SK-N-SH (cell line): ENCODE measurements around the gene CELSR1. TPM values are rescaled to one million over a fixed set of nuclear protein-coding genes. Genes with fewer than 3 reads are reported as not detected.

ENCODE experiments used
- CTCF ChIA-PET: fragments of 300-600, 350-600 bp; formaldehyde crosslinking; extraction: SDS; loops from one replicate; lab custom pipeline; 2021; lab: Yijun Ruan, JAX
- POLR2A ChIA-PET: fragments of 350-600 bp; sonication (Branson Sonifier 250); formaldehyde crosslinking; extraction: SDS; loops from one replicate; lab custom pipeline; 2020; ENCODE audit warnings: antibody characterized with exemption, inconsistent platforms; lab: Yijun Ruan, JAX
- DNase-seq: peaks from one replicate; pipeline ENCODE4 v3.0.0; 2012
- H2AFZ ChIP-seq: fragments of 200-600 bp; sonication (generic); 2 replicates; pipeline ENCODE4 v1.8.1; 2016; ENCODE audit warnings: antibody characterized with exemption, mild to moderate bottlenecking, low read depth
- H3F3A ChIP-seq: fragments of 200-600 bp; sonication (generic); replicated peaks from 2 replicates; pipeline ENCODE3; 2016; ENCODE audit warnings: antibody characterized with exemption, mild to moderate bottlenecking; ENCODE audit not compliant: insufficient read depth
- H3K27ac ChIP-seq, 2 experiments: fragments of 200-500 bp in 1 of 2; fragments of 200-600 bp in 1 of 2; sonication (Bioruptor generic) in 1 of 2; sonication (generic), shearing (Covaris generic) in 1 of 2; 2 replicates each; pipeline versions ENCODE4 v1.5.1 to v1.6.1; 2014 to 2016; ENCODE audit warnings: low read depth in 2 of 2, inconsistent platforms in 1 of 2, low read length in 1 of 2, mild to moderate bottlenecking in 1 of 2, mixed read lengths in 1 of 2
- H3K27me3 ChIP-seq: fragments of 200-600 bp; sonication (generic), shearing (Covaris generic); 2 replicates; pipeline ENCODE4 v1.6.1; 2016; ENCODE audit warnings: mixed run types; ENCODE audit not compliant: insufficient read depth
- H3K36me3 ChIP-seq, 2 experiments: fragments of 200-500 bp in 1 of 2; fragments of 200-600 bp in 1 of 2; sonication (Bioruptor generic) in 1 of 2; sonication (generic) in 1 of 2; replicated peaks in 1 of 2; 2 replicates each; pipeline versions ENCODE3 to v1.5.1; 2014 to 2016; ENCODE audit warnings: low read length in 1 of 2, mild to moderate bottlenecking in 1 of 2; ENCODE audit not compliant: insufficient read depth in 2 of 2, control insufficient read depth in 1 of 2
- H3K4me1 ChIP-seq, 2 experiments: fragments of 200-500 bp in 1 of 2; fragments of 200-600 bp in 1 of 2; sonication (Bioruptor generic) in 1 of 2; sonication (generic), shearing (Covaris generic) in 1 of 2; 2 replicates each; pipeline versions ENCODE4 v1.5.1 to v1.6.1; 2014 to 2016; ENCODE audit warnings: low read depth in 1 of 2, low read length in 1 of 2, mixed run types in 1 of 2; ENCODE audit not compliant: insufficient read depth in 2 of 2, control insufficient read depth in 1 of 2
- H3K4me2 ChIP-seq: fragments of 200-600 bp; sonication (generic), shearing (Covaris generic); 2 replicates; pipeline ENCODE4 v1.6.1; 2017; ENCODE audit warnings: mixed run types
- H3K4me3 ChIP-seq, 2 experiments: fragments of 200-500 bp in 1 of 2; fragments of 200-600 bp in 1 of 2; sonication (Bioruptor generic) in 1 of 2; sonication (generic), shearing (Covaris generic) in 1 of 2; 2 replicates each; pipeline versions ENCODE4 v1.5.1 to v1.8.1; 2014 to 2016; ENCODE audit warnings: low read depth in 2 of 2, inconsistent platforms in 1 of 2, low read length in 1 of 2, mild to moderate bottlenecking in 1 of 2, mixed read lengths in 1 of 2, moderate library complexity in 1 of 2
- H3K79me2 ChIP-seq: fragments of 200-600 bp; sonication (generic); 2 replicates; pipeline ENCODE4 v1.8.1; 2017; ENCODE audit warnings: mild to moderate bottlenecking; ENCODE audit not compliant: insufficient read depth
- H3K9ac ChIP-seq: fragments of 200-600 bp; sonication (generic); 2 replicates; pipeline ENCODE4 v1.6.1; 2017; ENCODE audit warnings: mixed run types
- H3K9me2 ChIP-seq: fragments of 200-600 bp; sonication (generic); 2 replicates; pipeline ENCODE4 v1.6.1; 2017; ENCODE audit warnings: mixed run types
- H3K9me3 ChIP-seq: fragments of 200-600 bp; sonication (generic); 2 replicates; pipeline ENCODE4 v1.6.1; 2017; ENCODE audit warnings: mixed run types, mild to moderate bottlenecking, moderate library complexity
- H4K20me1 ChIP-seq: fragments of 200-600 bp; sonication (generic); 2 replicates; pipeline ENCODE4 v1.6.1; 2017; ENCODE audit warnings: mild to moderate bottlenecking, mixed run types; ENCODE audit not compliant: insufficient read depth
- CHD2 ChIP-seq: fragments of 150-350 bp; IDR thresholded peaks from 2 replicates; pipeline ENCODE4 v1.6.1; 2018; ENCODE audit warnings: low read length; ENCODE audit not compliant: partially characterized antibody
- ELF1 ChIP-seq: IDR thresholded peaks from 2 replicates; pipeline ENCODE4 v1.4.0; 2012
- EZH2phosphoT487 ChIP-seq: fragments of 200-600 bp; sonication (generic); IDR thresholded peaks from 2 replicates; pipeline ENCODE4 v1.6.1; 2017; ENCODE audit warnings: low read depth, mixed run types, mild to moderate bottlenecking, antibody characterized with exemption, moderate library complexity, borderline replicate concordance
- JUND ChIP-seq: IDR thresholded peaks from 2 replicates; pipeline ENCODE4 v1.4.0; 2012
- NFIC ChIP-seq: IDR thresholded peaks from 2 replicates; pipeline ENCODE4 v1.4.0; 2012; ENCODE audit warnings: borderline replicate concordance
- RAD21 ChIP-seq: IDR thresholded peaks from 2 replicates; pipeline ENCODE4 v1.6.1; 2012; ENCODE audit warnings: mild to moderate bottlenecking, low read length
- RXRA ChIP-seq: IDR thresholded peaks from 2 replicates; pipeline ENCODE4 v1.4.0; 2012; ENCODE audit warnings: low read depth, mild to moderate bottlenecking, borderline replicate concordance
- SIN3A ChIP-seq: IDR thresholded peaks from 2 replicates; pipeline ENCODE4 v1.6.1; 2012; ENCODE audit warnings: low read depth, mild to moderate bottlenecking, low read length, moderate library complexity, borderline replicate concordance
- SMC3 ChIP-seq: IDR thresholded peaks from 2 replicates; pipeline ENCODE4 v1.6.1; 2012; ENCODE audit warnings: low read depth, low read length, improper control_type of control experiment
- TCF12 ChIP-seq: IDR thresholded peaks from 2 replicates; pipeline ENCODE4 v1.4.0; 2012
- USF1 ChIP-seq: IDR thresholded peaks from 2 replicates; pipeline ENCODE4 v1.4.0; 2012; ENCODE audit warnings: low read depth, borderline replicate concordance
- USF2 ChIP-seq: fragments of 150-350 bp; IDR thresholded peaks from 2 replicates; pipeline ENCODE4 v1.6.1; 2017; ENCODE audit warnings: antibody characterized with exemption, low read length, low read depth, borderline replicate concordance
- YY1 ChIP-seq: IDR thresholded peaks from 2 replicates; pipeline ENCODE4 v1.4.0; 2012; ENCODE audit warnings: low read depth, mild to moderate bottlenecking
- WGBS: methylation state at CpG from one replicate; pipeline ENCODE4 v1.1.6; 2017; ENCODE audit warnings: low lambda C conversion rate; 5-methylcytosine and 5-hydroxymethylcytosine counted together
- polyA plus RNA-seq, 3 experiments: library from polyadenylated mRNA; depleted of rRNA; stranded (reverse); fragments of >200 nt; gene quantifications; 2 replicates each; pipeline ENCODE4 v1.2.3, GENCODE V29; 2012
- TF ChIP-seq, protein P1 (sequence below): fragments of 150-350 bp; IDR thresholded peaks from 2 replicates; pipeline ENCODE4 v1.6.1; 2016; ENCODE audit warnings: mild to moderate bottlenecking, low read depth, low read length
- TF ChIP-seq, protein P2 (sequence below): IDR thresholded peaks from 2 replicates; pipeline ENCODE4 v1.4.0; 2012; ENCODE audit warnings: low read depth, borderline replicate concordance
- TF ChIP-seq, protein P3 (sequence below): fragments of 200-600 bp; sonication (generic); IDR thresholded peaks from 2 replicates; pipeline ENCODE4 v1.6.1; 2017; ENCODE audit warnings: antibody characterized with exemption, mild to moderate bottlenecking, moderate library complexity

Gene CELSR1
- 1.8 and 5.0 TPM in 2 replicates for polyA plus RNA-seq (2012; rRNA removed)
- polyA plus RNA-seq (2012; cell fraction: cytosol; rRNA removed), result 2.0 and 3.3 TPM in 2 replicates
- 4.3 and 5.2 TPM in 2 replicates for polyA plus RNA-seq (2012; cell fraction: nucleus; rRNA removed)

- ChIA-PET CTCF (interaction anchor here (0.9 to 7.7 kb wide), 4 partner anchors 26 to 182 kb away, joined by 3 to 105 read pairs (median 4); no protein-coding TSS in a partner anchor), POLR2A (no interaction called here)
- peak; percentile 69 for DNase-seq
- peak within 1 kb of the TSS; percentile 43 to 60 for H3K4me3 ChIP-seq
- no peak within 1 kb of the TSS for H3K9ac ChIP-seq
- H3K9me2 ChIP-seq, result no peaks in the 10 kb centered on the region
- H3F3A ChIP-seq, result no peaks in the 10 kb centered on the region
- no peaks in the 10 kb centered on the region for H3K9me3 ChIP-seq
- H3K27ac ChIP-seq, result no peak within 1 kb of the TSS
- H3K4me2 ChIP-seq, result peak within 1 kb of the TSS; percentile 78
- peaks cover 8% of the 10 kb centered on the region; the same call in 1 of the 2 replicates for H3K27me3 ChIP-seq
- no peaks in the 10 kb centered on the region for H4K20me1 ChIP-seq
- H3K79me2 ChIP-seq, result no peaks in the 10 kb centered on the region
- H3K36me3 ChIP-seq, result no peaks in the 10 kb centered on the region
- 2% methylated on average over 10 of the region's 101 CpGs for WGBS
- peaks cover 0 to 2% of the 10 kb centered on the region in 2 experiments; a peak in 1 of 4 replicates for H3K4me1 ChIP-seq
- peak within 1 kb of the TSS; percentile 63; the same call in 1 of the 2 replicates for H2AFZ ChIP-seq
- TF ChIP-seq, protein P1, sequence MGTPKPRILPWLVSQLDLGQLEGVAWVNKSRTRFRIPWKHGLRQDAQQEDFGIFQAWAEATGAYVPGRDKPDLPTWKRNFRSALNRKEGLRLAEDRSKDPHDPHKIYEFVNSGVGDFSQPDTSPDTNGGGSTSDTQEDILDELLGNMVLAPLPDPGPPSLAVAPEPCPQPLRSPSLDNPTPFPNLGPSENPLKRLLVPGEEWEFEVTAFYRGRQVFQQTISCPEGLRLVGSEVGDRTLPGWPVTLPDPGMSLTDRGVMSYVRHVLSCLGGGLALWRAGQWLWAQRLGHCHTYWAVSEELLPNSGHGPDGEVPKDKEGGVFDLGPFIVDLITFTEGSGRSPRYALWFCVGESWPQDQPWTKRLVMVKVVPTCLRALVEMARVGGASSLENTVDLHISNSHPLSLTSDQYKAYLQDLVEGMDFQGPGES, result no peak
- no peak for TF ChIP-seq RAD21
- TF ChIP-seq, protein P2, sequence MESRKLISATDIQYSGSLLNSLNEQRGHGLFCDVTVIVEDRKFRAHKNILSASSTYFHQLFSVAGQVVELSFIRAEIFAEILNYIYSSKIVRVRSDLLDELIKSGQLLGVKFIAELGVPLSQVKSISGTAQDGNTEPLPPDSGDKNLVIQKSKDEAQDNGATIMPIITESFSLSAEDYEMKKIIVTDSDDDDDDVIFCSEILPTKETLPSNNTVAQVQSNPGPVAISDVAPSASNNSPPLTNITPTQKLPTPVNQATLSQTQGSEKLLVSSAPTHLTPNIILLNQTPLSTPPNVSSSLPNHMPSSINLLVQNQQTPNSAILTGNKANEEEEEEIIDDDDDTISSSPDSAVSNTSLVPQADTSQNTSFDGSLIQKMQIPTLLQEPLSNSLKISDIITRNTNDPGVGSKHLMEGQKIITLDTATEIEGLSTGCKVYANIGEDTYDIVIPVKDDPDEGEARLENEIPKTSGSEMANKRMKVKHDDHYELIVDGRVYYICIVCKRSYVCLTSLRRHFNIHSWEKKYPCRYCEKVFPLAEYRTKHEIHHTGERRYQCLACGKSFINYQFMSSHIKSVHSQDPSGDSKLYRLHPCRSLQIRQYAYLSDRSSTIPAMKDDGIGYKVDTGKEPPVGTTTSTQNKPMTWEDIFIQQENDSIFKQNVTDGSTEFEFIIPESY, result no peak
- no peak for TF ChIP-seq USF2
- TF ChIP-seq YY1, result peak; percentile 40; the same call in 1 of the 2 replicates
- no peak for TF ChIP-seq NFIC
Observed at GRCh38 chr22:46537225-46537945, at the start of gene CELSR1. CELSR1 (minus strand) TSS chr22:46537620; CDS start chr22:46537170, 450 bp downstream.

- no peaks in the 10 kb centered on the region for H3K79me2 ChIP-seq
- H3K9ac ChIP-seq, result no peak overlapping the region
- H3K4me3 ChIP-seq, result no peak overlapping the region
- H3K36me3 ChIP-seq, result no peaks in the 10 kb centered on the region
- no peak overlapping the region for H2AFZ ChIP-seq
- no peaks in the 10 kb centered on the region for H3K27me3 ChIP-seq
- H3K9me2 ChIP-seq, result no peaks in the 10 kb centered on the region
- no peaks in the 10 kb centered on the region for H3F3A ChIP-seq
- no peak overlapping the region for H3K4me2 ChIP-seq
- 92% methylated on average over 4 of the region's 9 CpGs for WGBS
- CTCF ChIA-PET, result interaction anchor here (1.2 kb wide), 2 partner anchors 23 to 574 kb away, joined by 3 read pairs; no protein-coding TSS in a partner anchor
- no peak for DNase-seq
- H4K20me1 ChIP-seq, result no peaks in the 10 kb centered on the region
- H3K27ac ChIP-seq, result no peak overlapping the region
- H3K9me3 ChIP-seq, result no peaks in the 10 kb centered on the region
- POLR2A ChIA-PET, result no interaction called here
- peaks cover 0 to 40% of the 10 kb centered on the region in 2 experiments; a peak in 1 of 4 replicates for H3K4me1 ChIP-seq
- TF ChIP-seq, protein P2, result no peak
- TF ChIP-seq, protein P3, sequence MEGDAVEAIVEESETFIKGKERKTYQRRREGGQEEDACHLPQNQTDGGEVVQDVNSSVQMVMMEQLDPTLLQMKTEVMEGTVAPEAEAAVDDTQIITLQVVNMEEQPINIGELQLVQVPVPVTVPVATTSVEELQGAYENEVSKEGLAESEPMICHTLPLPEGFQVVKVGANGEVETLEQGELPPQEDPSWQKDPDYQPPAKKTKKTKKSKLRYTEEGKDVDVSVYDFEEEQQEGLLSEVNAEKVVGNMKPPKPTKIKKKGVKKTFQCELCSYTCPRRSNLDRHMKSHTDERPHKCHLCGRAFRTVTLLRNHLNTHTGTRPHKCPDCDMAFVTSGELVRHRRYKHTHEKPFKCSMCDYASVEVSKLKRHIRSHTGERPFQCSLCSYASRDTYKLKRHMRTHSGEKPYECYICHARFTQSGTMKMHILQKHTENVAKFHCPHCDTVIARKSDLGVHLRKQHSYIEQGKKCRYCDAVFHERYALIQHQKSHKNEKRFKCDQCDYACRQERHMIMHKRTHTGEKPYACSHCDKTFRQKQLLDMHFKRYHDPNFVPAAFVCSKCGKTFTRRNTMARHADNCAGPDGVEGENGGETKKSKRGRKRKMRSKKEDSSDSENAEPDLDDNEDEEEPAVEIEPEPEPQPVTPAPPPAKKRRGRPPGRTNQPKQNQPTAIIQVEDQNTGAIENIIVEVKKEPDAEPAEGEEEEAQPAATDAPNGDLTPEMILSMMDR, result no peak
- no peak for TF ChIP-seq RXRA
- no peak for TF ChIP-seq CHD2
- TF ChIP-seq EZH2phosphoT487, result no peak
- TF ChIP-seq SMC3, result no peak
- no peak for TF ChIP-seq YY1
- no peak for TF ChIP-seq TCF12
- TF ChIP-seq JUND, result no peak
- no peak for TF ChIP-seq ELF1
- TF ChIP-seq SIN3A, result no peak
- TF ChIP-seq USF1, result no peak
Observed at GRCh38 chr22:46587061-46587460, 49.6 kb upstream of the CELSR1 start.
